CD14-positive monocyte (primary cell): ENCODE measurements around the gene TSHZ2. TPM values are rescaled to one million over a fixed set of nuclear protein-coding genes. Genes with fewer than 3 reads are reported as not detected.
A peak's percentile ranks its signal among the peaks of the same experiment; 100 is the strongest.

ENCODE experiments used
- DNase-seq, 3 donors: peaks; one replicate each; pipeline ENCODE4 v3.0.0-alpha.2; 2011 to 2022
- H2AFZ ChIP-seq: 2 replicates; pipeline ENCODE4 v1.6.0; 2012; ENCODE audit warnings: mild to moderate bottlenecking, low read depth, low read length, inconsistent platforms; ENCODE audit not compliant: insufficient read depth, poor library complexity, severe bottlenecking
- H3K27ac ChIP-seq, 2 donors: 1 replicate in 1 of 2; 2 replicates in 1 of 2; pipeline ENCODE4 v1.5.1; 2012 to 2013; ENCODE audit warnings: low read length in 2 of 2, control low read depth in 1 of 2, inconsistent platforms in 1 of 2, low read depth in 1 of 2, mild to moderate bottlenecking in 1 of 2
- H3K27me3 ChIP-seq, 2 donors: one replicate each; pipeline versions ENCODE4 v1.6.0 to v1.6.1; 2011 to 2013; ENCODE audit warnings: low read length in 2 of 2; ENCODE audit not compliant: control insufficient read depth in 2 of 2, insufficient read depth in 2 of 2
- H3K36me3 ChIP-seq, 2 donors: replicated peaks in 1 of 2; 1 replicate in 1 of 2; 2 replicates in 1 of 2; pipeline versions ENCODE4 v1.5.1 to v1.6.1; 2012 to 2013; ENCODE audit warnings: low read length in 2 of 2, control low read depth in 1 of 2, inconsistent platforms in 1 of 2, mild to moderate bottlenecking in 1 of 2; ENCODE audit not compliant: insufficient read depth in 2 of 2, control insufficient read depth in 1 of 2
- H3K4me1 ChIP-seq, 2 donors: 1 replicate in 1 of 2; 2 replicates in 1 of 2; pipeline versions ENCODE4 v1.5.1 to v1.6.1; 2012 to 2013; ENCODE audit warnings: low read length in 2 of 2, control low read depth in 1 of 2, inconsistent platforms in 1 of 2, mild to moderate bottlenecking in 1 of 2, moderate library complexity in 1 of 2; ENCODE audit not compliant: insufficient read depth in 2 of 2, control insufficient read depth in 1 of 2
- H3K4me2 ChIP-seq: replicated peaks from 2 replicates; pipeline ENCODE3; 2012; ENCODE audit warnings: low read length, moderate library complexity, mild to moderate bottlenecking; ENCODE audit not compliant: poor library complexity, severe bottlenecking; ENCODE audit errors: extremely low read depth
- H3K4me3 ChIP-seq, 3 experiments: fragments of 200-600 bp in 1 of 3; sonication (generic) in 1 of 3; replicated peaks in 1 of 3; 1 replicate in 2 of 3; 2 replicates in 1 of 3; pipeline ENCODE4 v1.5.1; 2011 to 2013; ENCODE audit warnings: low read length in 3 of 3, mild to moderate bottlenecking in 3 of 3, control low read depth in 2 of 3, low read depth in 2 of 3, inconsistent platforms in 1 of 3, moderate library complexity in 1 of 3
- H3K79me2 ChIP-seq: 2 replicates; pipeline ENCODE4 v1.6.0; 2012; ENCODE audit warnings: mild to moderate bottlenecking, control low read depth, inconsistent platforms, low read length, moderate library complexity; ENCODE audit not compliant: insufficient read depth
- H3K9ac ChIP-seq: 2 replicates; pipeline ENCODE4 v1.6.0; 2017; ENCODE audit warnings: low read length, mild to moderate bottlenecking; ENCODE audit not compliant: insufficient read depth, poor library complexity, severe bottlenecking
- H3K9me3 ChIP-seq, 2 donors: replicated peaks in 1 of 2; 1 replicate in 1 of 2; 2 replicates in 1 of 2; pipeline versions ENCODE4 v1.5.1 to v1.6.1; 2012 to 2013; ENCODE audit warnings: low read length in 2 of 2, control low read depth in 1 of 2; ENCODE audit not compliant: control insufficient read depth in 1 of 2, insufficient read depth in 1 of 2
- H4K20me1 ChIP-seq: 2 replicates; pipeline ENCODE4 v1.6.0; 2012; ENCODE audit warnings: mild to moderate bottlenecking, low read length, control low read depth, moderate library complexity; ENCODE audit not compliant: insufficient read depth
- H3K27ac Mint-ChIP-seq, 7 donors: one replicate each; pipeline ENCODE4 v1.8.0; 2020; ENCODE audit warnings: mild to moderate bottlenecking in 7 of 7, mixed read lengths in 7 of 7, moderate library complexity in 6 of 7, inconsistent platforms in 2 of 7
- H3K27me3 Mint-ChIP-seq, 3 donors: one replicate each; pipeline ENCODE4 v1.8.0; 2021 to 2022; ENCODE audit warnings: low read depth in 3 of 3, mild to moderate bottlenecking in 3 of 3, mixed read lengths in 3 of 3, moderate library complexity in 3 of 3, inconsistent platforms in 1 of 3
- H3K36me3 Mint-ChIP-seq, 2 donors: one replicate each; pipeline ENCODE4 v1.8.0; 2020; ENCODE audit warnings: mixed read lengths in 2 of 2, inconsistent platforms in 1 of 2, mild to moderate bottlenecking in 1 of 2
- H3K4me1 Mint-ChIP-seq: one replicate; pipeline ENCODE4 v1.8.0; 2020; ENCODE audit warnings: mild to moderate bottlenecking, mixed read lengths
- H3K4me3 Mint-ChIP-seq, 2 donors: one replicate each; pipeline ENCODE4 v1.8.0; 2020; ENCODE audit warnings: mild to moderate bottlenecking in 2 of 2, mixed read lengths in 2 of 2, moderate library complexity in 1 of 2
- H3K9me3 Mint-ChIP-seq, 7 donors: one replicate each; pipeline ENCODE4 v1.8.0; 2020 to 2022; ENCODE audit warnings: mixed read lengths in 7 of 7, mild to moderate bottlenecking in 6 of 7, moderate library complexity in 6 of 7, inconsistent platforms in 2 of 7
- CTCF ChIP-seq: fragments of 200-600 bp; IDR thresholded peaks from one replicate; pipeline ENCODE4 v1.8.0; 2022; ENCODE audit warnings: antibody characterized with exemption, mild to moderate bottlenecking
- whole genome bisulfite sequencing: methylation state at CpG from one replicate; pipeline ENCODE4 v1.1.5; 2013; ENCODE audit warnings: missing lambda C conversion rate; ENCODE audit not compliant: insufficient coverage; 5-methylcytosine and 5-hydroxymethylcytosine counted together
- intact Hi-C, 2 donors: fragments of 100-400 bp; cut with micrococcal nuclease; formaldehyde crosslinking; loops; one replicate each; pipeline versions ENCODE4 v1.15.0 to v1.15.1; 2023
- polyA plus RNA-seq, 3 donors: library from polyadenylated mRNA; depleted of rRNA in 1 of 3; unstranded in 2 of 3; stranded (reverse) in 1 of 3; fragments of 300-500 nt in 2 of 3; fragments of >200 nt in 1 of 3; fragmentation: Illumina TruSeq in 2 of 3; gene quantifications; 1 replicate in 2 of 3; 2 replicates in 1 of 3; pipeline ENCODE4 v1.2.3, GENCODE V29; 2012 to 2021

Gene TSHZ2
- polyA plus RNA-seq, 3 donors: not detected

GRCh38 chr20:53426766-53427312 lies 454.7 kb downstream of the TSHZ2 start:
- Histone ChIP-seq H3K9me3 (peaks cover 0 to 3% of the 10 kb centered on the region in 2 donors), H3K4me1 (peaks cover 9 to 11% of the 10 kb centered on the region in 2 donors), H3K4me3 (peak overlapping the region in 1 of 3 experiments; percentile 49), H4K20me1 (no peaks in the 10 kb centered on the region), H3K27ac (no peak overlapping the region), H3K36me3 (no peaks in the 10 kb centered on the region), H3K27me3 (peaks cover 0 to 2% of the 10 kb centered on the region in 2 donors), H3K79me2 (no peaks in the 10 kb centered on the region), H3K4me2 (peak overlapping the region; percentile 61), H3K9ac (no peak overlapping the region), H2AFZ (peak overlapping the region; percentile 58)
- Mint-ChIP-seq H3K27ac (peak overlapping the region in 1 of 7 donors; percentile 72), H3K27me3 (peaks cover 0 to 10% (median 2%) of the 10 kb centered on the region in 3 donors), H3K4me3 (peak overlapping the region in 1 of 2 donors; percentile 69), H3K4me1 (peaks cover 13% of the 10 kb centered on the region), H3K36me3 (peaks cover 0 to 4% of the 10 kb centered on the region in 2 donors), H3K9me3 (peaks cover 2 to 7% (median 3%) of the 10 kb centered on the region in 7 donors)
- 71% methylated on average over 1 of the region's 6 CpGs for WGBS
- TF ChIP-seq CTCF: no peak
- DNase-seq: no peak
- intact Hi-C loops: no loop called here

GRCh38 chr20:53427951-53428350 lies 455.8 kb downstream of the TSHZ2 start:
- Histone ChIP-seq H3K4me2 (no peak overlapping the region), H2AFZ (no peak overlapping the region), H3K27ac (no peak overlapping the region), H4K20me1 (no peaks in the 10 kb centered on the region), H3K79me2 (no peaks in the 10 kb centered on the region), H3K4me1 (peaks cover 9 to 11% of the 10 kb centered on the region in 2 donors), H3K36me3 (no peaks in the 10 kb centered on the region), H3K9me3 (peaks cover 0 to 3% of the 10 kb centered on the region in 2 donors), H3K27me3 (peaks cover under 1 to 2% of the 10 kb centered on the region in 2 donors), H3K9ac (no peak overlapping the region), H3K4me3 (no peak overlapping the region)
- no peak for DNase-seq
- intact Hi-C loops: no loop called here
- Mint-ChIP-seq H3K9me3 (peaks cover 2 to 7% (median 3%) of the 10 kb centered on the region in 7 donors), H3K4me3 (no peak overlapping the region), H3K36me3 (peaks cover 0 to 4% of the 10 kb centered on the region in 2 donors), H3K4me1 (peaks cover 13% of the 10 kb centered on the region), H3K27me3 (peaks cover 0 to 12% (median 2%) of the 10 kb centered on the region in 3 donors), H3K27ac (no peak overlapping the region)
- 60% methylated on average over 1 of the region's 2 CpGs for WGBS
- no peak for TF ChIP-seq CTCF
